CD4-positive, alpha-beta T cell treated with Interferon gamma for 1 hour (primary cell): ENCODE data around the gene PLEKHH2.
"Not testable (repeated sequence)": the region's sequence is repeated elsewhere in the genome, so short reads cannot be mapped to it uniquely, and the experiment has no call there.

Source experiments
- DNase-seq: peaks from one replicate; pipeline ENCODE4 v3.0.0-alpha.2; 2020

PLEKHH2 gene

GRCh38 chr2:43637030-43637803 is at the start of gene PLEKHH2:
TSS of gene PLEKHH2 (plus strand) at chr2:43637260. CDS start at chr2:43644674, 7,414 bp downstream.
- peak; percentile 82 for DNase-seq

GRCh38 chr2:43592443-43592842 is 44.6 kb upstream of the PLEKHH2 start:
- no peak for DNase-seq

GRCh38 chr2:43593254-43593653 is 43.8 kb upstream of the PLEKHH2 start:
- DNase-seq = no peak

- no peak for DNase-seq
These were observed 42.2 kb upstream of the PLEKHH2 start for GRCh38 chr2:43594875-43595274.

- DNase-seq = peak; percentile 97
These were observed 41.3 kb upstream of the PLEKHH2 start, which contains the start of gene THADA for GRCh38 chr2:43595603-43596412. TSS of gene THADA (minus strand) at chr2:43596038. CDS start at chr2:43592392, 3,646 bp downstream.

GRCh38 chr2:43600596-43600995 is 36.5 kb upstream of the PLEKHH2 start:
- not testable (repeated sequence) for DNase-seq

- no peak for DNase-seq
These were observed 32.4 kb upstream of the PLEKHH2 start for GRCh38 chr2:43604674-43605073.

- no peak for DNase-seq
These were observed 31.9 kb upstream of the PLEKHH2 start for GRCh38 chr2:43605079-43605655.

- DNase-seq = no peak
These were observed 31.2 kb upstream of the PLEKHH2 start for GRCh38 chr2:43605851-43606250.

- no peak for DNase-seq
These were observed 27.7 kb upstream of the PLEKHH2 start for GRCh38 chr2:43609290-43609918.

- DNase-seq = no peak
These were observed 26.7 kb upstream of the PLEKHH2 start for GRCh38 chr2:43610361-43610760.

GRCh38 chr2:43611987-43612894 is 24.8 kb upstream of the PLEKHH2 start:
- peak; percentile 57 for DNase-seq

GRCh38 chr2:43612944-43613343 is 24.1 kb upstream of the PLEKHH2 start:
- no peak for DNase-seq

GRCh38 chr2:43616967-43617680 is 19.9 kb upstream of the PLEKHH2 start:
- DNase-seq = no peak

GRCh38 chr2:43619511-43619910 is 17.5 kb upstream of the PLEKHH2 start:
- DNase-seq = no peak

- no peak for DNase-seq
These were observed 14.1 kb upstream of the PLEKHH2 start for GRCh38 chr2:43622931-43623451.

- DNase-seq = no peak
These were observed 5.3 kb upstream of the PLEKHH2 start for GRCh38 chr2:43631618-43632317.

GRCh38 chr2:43634604-43635306 is 2.3 kb upstream of the PLEKHH2 start:
- DNase-seq = no peak

GRCh38 chr2:43636153-43636552 is 907 bp upstream of the PLEKHH2 start:
- not testable (repeated sequence) for DNase-seq

- peak; percentile 10 for DNase-seq
These were observed 439 bp upstream of the PLEKHH2 start for GRCh38 chr2:43636621-43637020.
